SU-DHL-6 (cell line): Measurements from ENCODE around the gene PRDM16.

Experiments
- H2AFZ ChIP-seq: fragments of 200-600 bp; sonication (generic); 2 replicates; pipeline ENCODE4 v1.6.1; 2014; ENCODE audit warnings: low read depth, mild to moderate bottlenecking, moderate library complexity, mixed read lengths, antibody characterized with exemption, low read length; ENCODE audit not compliant: severe bottlenecking
- H3F3A ChIP-seq: fragments of 200-600 bp; shearing (Covaris generic); 2 replicates; pipeline ENCODE4 v1.6.0; 2016; ENCODE audit warnings: antibody characterized with exemption, mild to moderate bottlenecking; ENCODE audit not compliant: insufficient read depth
- H3K27ac ChIP-seq: fragments of 200-600 bp; sonication (generic); 2 replicates; pipeline ENCODE4 v1.5.1; 2016; ENCODE audit warnings: low read depth, mild to moderate bottlenecking, low read length, moderate library complexity, mixed read lengths
- H3K27me3 ChIP-seq: fragments of 200-600 bp; sonication (generic), shearing (Covaris generic); 2 replicates; pipeline ENCODE4 v1.6.0; 2014; ENCODE audit warnings: mild to moderate bottlenecking, low read length
- H3K36me3 ChIP-seq: fragments of 200-600 bp; sonication (generic); 2 replicates; pipeline ENCODE4 v1.6.1; 2014; ENCODE audit warnings: mild to moderate bottlenecking, low read length, mixed read lengths
- H3K4me2 ChIP-seq: fragments of 300-600, 200-600 bp; shearing (Covaris generic), sonication (generic); 2 replicates; pipeline ENCODE4 v1.6.0; 2014; ENCODE audit warnings: low read length, low read depth, mild to moderate bottlenecking; ENCODE audit not compliant: poor library complexity, severe bottlenecking
- H3K4me3 ChIP-seq: fragments of 200-600 bp; sonication (generic); 2 replicates; pipeline ENCODE4 v1.5.1; 2014; ENCODE audit warnings: antibody characterized with exemption, low read length, mild to moderate bottlenecking, mixed read lengths; ENCODE audit not compliant: insufficient read depth, poor library complexity, severe bottlenecking
- H3K79me2 ChIP-seq: fragments of 200-600 bp; sonication (generic); 2 replicates; pipeline ENCODE4 v1.6.1; 2014; ENCODE audit warnings: mild to moderate bottlenecking, low read length, moderate library complexity; ENCODE audit not compliant: insufficient read depth
- H3K9ac ChIP-seq: fragments of 200-600 bp; sonication (generic); 2 replicates; pipeline ENCODE4 v1.7.0; 2014; ENCODE audit warnings: mild to moderate bottlenecking, low read length
- H3K9me2 ChIP-seq: fragments of 200-600 bp; sonication (generic); replicated peaks from 2 replicates; pipeline ENCODE4 v1.6.1; 2014; ENCODE audit warnings: low read length; ENCODE audit not compliant: insufficient read depth
- H3K9me3 ChIP-seq: fragments of 200-600 bp; sonication (generic); 2 replicates; pipeline ENCODE4 v1.6.1; 2014; ENCODE audit warnings: low read length, mixed read lengths; ENCODE audit not compliant: insufficient read depth
- H4K20me1 ChIP-seq: fragments of 200-600 bp; sonication (generic); 2 replicates; pipeline ENCODE4 v1.6.1; 2014; ENCODE audit warnings: low read depth, mild to moderate bottlenecking, antibody characterized with exemption, low read length, moderate library complexity, mixed read lengths
- EZH2phosphoT487 ChIP-seq: fragments of 200-600 bp; sonication (generic), shearing (Covaris generic); conservative IDR thresholded peaks from 2 replicates; pipeline ENCODE4 v1.6.1; 2018; ENCODE audit warnings: mild to moderate bottlenecking, antibody characterized with exemption, low read length, moderate library complexity, mixed read lengths
- TF ChIP-seq, protein P1 (sequence below): fragments of 200-600 bp; sonication (generic); IDR thresholded peaks from one replicate; pipeline ENCODE4 v1.5.1; 2017; ENCODE audit warnings: antibody characterized with exemption, mild to moderate bottlenecking, low read length, moderate library complexity; ENCODE audit not compliant: insufficient read depth, poor library complexity, severe bottlenecking

PRDM16 gene

DNA sequence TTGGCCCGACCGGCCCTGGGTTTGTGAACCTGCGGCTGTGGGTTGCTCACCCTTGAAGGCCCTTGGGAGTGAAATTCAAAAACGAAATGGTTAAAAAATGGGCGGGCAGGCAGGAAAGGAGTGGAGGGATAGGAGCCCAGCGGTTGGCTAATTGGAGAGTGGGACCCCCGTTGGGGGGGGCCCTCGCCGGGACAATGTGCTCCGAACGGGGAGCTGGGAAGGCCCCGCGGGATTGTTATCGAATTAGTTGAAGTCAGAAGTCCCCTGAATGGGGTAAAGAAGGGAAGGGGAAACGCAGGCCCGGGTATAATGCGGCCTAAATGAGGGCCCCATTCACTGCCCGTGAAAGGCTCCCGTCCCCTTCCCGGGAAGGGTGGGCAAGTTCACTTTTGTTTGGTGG is 135.7 kb downstream of the PRDM16 start:
- no peaks in the 10 kb centered on the region for H3K9me3 ChIP-seq
- H3K27me3 ChIP-seq: no peaks in the 10 kb centered on the region
- no peaks in the 10 kb centered on the region for H4K20me1 ChIP-seq
- no peaks in the 10 kb centered on the region for H3K9me2 ChIP-seq
- no peaks in the 10 kb centered on the region for H3K79me2 ChIP-seq
- no peaks in the 10 kb centered on the region for H3K36me3 ChIP-seq
- H3K4me3 ChIP-seq: no peak overlapping the region
- no peak overlapping the region for H3K9ac ChIP-seq
- no peak overlapping the region for H3K4me2 ChIP-seq
- no peaks in the 10 kb centered on the region for H3F3A ChIP-seq
- no peak overlapping the region for H2AFZ ChIP-seq
- H3K27ac ChIP-seq: no peak overlapping the region
- no peak for TF ChIP-seq EZH2phosphoT487
- TF ChIP-seq, protein P1, sequence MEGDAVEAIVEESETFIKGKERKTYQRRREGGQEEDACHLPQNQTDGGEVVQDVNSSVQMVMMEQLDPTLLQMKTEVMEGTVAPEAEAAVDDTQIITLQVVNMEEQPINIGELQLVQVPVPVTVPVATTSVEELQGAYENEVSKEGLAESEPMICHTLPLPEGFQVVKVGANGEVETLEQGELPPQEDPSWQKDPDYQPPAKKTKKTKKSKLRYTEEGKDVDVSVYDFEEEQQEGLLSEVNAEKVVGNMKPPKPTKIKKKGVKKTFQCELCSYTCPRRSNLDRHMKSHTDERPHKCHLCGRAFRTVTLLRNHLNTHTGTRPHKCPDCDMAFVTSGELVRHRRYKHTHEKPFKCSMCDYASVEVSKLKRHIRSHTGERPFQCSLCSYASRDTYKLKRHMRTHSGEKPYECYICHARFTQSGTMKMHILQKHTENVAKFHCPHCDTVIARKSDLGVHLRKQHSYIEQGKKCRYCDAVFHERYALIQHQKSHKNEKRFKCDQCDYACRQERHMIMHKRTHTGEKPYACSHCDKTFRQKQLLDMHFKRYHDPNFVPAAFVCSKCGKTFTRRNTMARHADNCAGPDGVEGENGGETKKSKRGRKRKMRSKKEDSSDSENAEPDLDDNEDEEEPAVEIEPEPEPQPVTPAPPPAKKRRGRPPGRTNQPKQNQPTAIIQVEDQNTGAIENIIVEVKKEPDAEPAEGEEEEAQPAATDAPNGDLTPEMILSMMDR: no peak

DNA sequence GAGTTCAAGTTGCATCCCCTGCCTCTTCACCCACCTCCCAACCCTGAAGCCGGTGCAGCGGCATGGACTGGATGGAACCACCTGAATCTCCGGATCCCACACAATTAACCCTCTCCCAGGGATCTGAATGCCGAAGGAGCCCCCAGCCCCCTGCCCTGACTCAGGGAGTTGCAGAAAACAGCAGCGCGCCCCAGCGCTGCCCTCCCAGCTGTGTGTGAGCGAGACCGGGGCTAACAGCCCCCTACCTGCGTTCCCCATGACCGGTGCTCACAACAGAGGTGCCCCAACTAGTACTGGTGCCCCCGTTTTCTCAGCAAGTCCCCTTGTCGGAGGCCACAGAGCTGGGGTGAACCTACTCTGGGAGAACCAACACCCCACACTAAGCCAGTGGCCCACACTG is 136.8 kb downstream of the PRDM16 start:
- TF ChIP-seq EZH2phosphoT487: no peak
- TF ChIP-seq, protein P1: no peak
- Histone ChIP-seq H3K4me2 (no peak overlapping the region), H3K27ac (no peak overlapping the region), H3K9me3 (no peaks in the 10 kb centered on the region), H3K36me3 (no peaks in the 10 kb centered on the region), H3K4me3 (no peak overlapping the region), H4K20me1 (no peaks in the 10 kb centered on the region), H3K27me3 (no peaks in the 10 kb centered on the region), H2AFZ (no peak overlapping the region), H3F3A (no peaks in the 10 kb centered on the region), H3K79me2 (no peaks in the 10 kb centered on the region), H3K9me2 (no peaks in the 10 kb centered on the region), H3K9ac (no peak overlapping the region)

- H3K4me2 ChIP-seq: no peak overlapping the region
- H2AFZ ChIP-seq: no peak overlapping the region
- no peaks in the 10 kb centered on the region for H3F3A ChIP-seq
- no peaks in the 10 kb centered on the region for H3K9me3 ChIP-seq
- H3K79me2 ChIP-seq: no peaks in the 10 kb centered on the region
- H3K27me3 ChIP-seq: no peaks in the 10 kb centered on the region
- H3K27ac ChIP-seq: no peak overlapping the region
- TF ChIP-seq EZH2phosphoT487: no peak
- TF ChIP-seq, protein P1: no peak
- no peaks in the 10 kb centered on the region for H3K9me2 ChIP-seq
- no peaks in the 10 kb centered on the region for H3K36me3 ChIP-seq
- no peak overlapping the region for H3K4me3 ChIP-seq
- H4K20me1 ChIP-seq: no peaks in the 10 kb centered on the region
- no peak overlapping the region for H3K9ac ChIP-seq
Observed at GRCh38 chr1:3206696-3207095, 137.7 kb downstream of the PRDM16 start.

GRCh38 chr1:3207217-3207848 is 138.3 kb downstream of the PRDM16 start:
- H3K9ac ChIP-seq: no peak overlapping the region
- H3K4me3 ChIP-seq: no peak overlapping the region
- no peaks in the 10 kb centered on the region for H3K9me2 ChIP-seq
- H4K20me1 ChIP-seq: no peaks in the 10 kb centered on the region
- H3K4me2 ChIP-seq: no peak overlapping the region
- H2AFZ ChIP-seq: no peak overlapping the region
- H3K27ac ChIP-seq: no peak overlapping the region
- TF ChIP-seq, protein P1: no peak
- no peaks in the 10 kb centered on the region for H3K36me3 ChIP-seq
- no peaks in the 10 kb centered on the region for H3K9me3 ChIP-seq
- H3K27me3 ChIP-seq: no peaks in the 10 kb centered on the region
- no peaks in the 10 kb centered on the region for H3F3A ChIP-seq
- no peaks in the 10 kb centered on the region for H3K79me2 ChIP-seq
